Suprapubic skin (tissue), 4 donors: ENCODE results near the gene KCND2. TPM values are rescaled to one million over a fixed set of nuclear protein-coding genes. Genes with fewer than 3 reads are reported as not detected.

Experiments used
- DNase-seq, 2 donors: peaks; one replicate each; pipeline ENCODE4 v3.0.0-alpha.2; 2019; ENCODE audit warnings: low spot score in 2 of 2
- H3K27ac ChIP-seq: fragments of 200-600 bp; sonication (generic); one replicate; pipeline ENCODE4 v1.5.1; 2019
- H3K27me3 ChIP-seq: fragments of 200-600 bp; sonication (generic); one replicate; pipeline ENCODE4 v1.5.1; 2019
- H3K36me3 ChIP-seq: fragments of 200-600 bp; sonication (generic); one replicate; pipeline ENCODE4 v1.5.1; 2019
- H3K4me1 ChIP-seq: fragments of 200-600 bp; sonication (generic); one replicate; pipeline ENCODE4 v1.5.1; 2019
- H3K4me3 ChIP-seq: fragments of 200-600 bp; sonication (generic); one replicate; pipeline ENCODE4 v1.5.1; 2019; ENCODE audit warnings: mild to moderate bottlenecking
- H3K9me3 ChIP-seq: fragments of 200-600 bp; sonication (generic); one replicate; pipeline ENCODE4 v1.5.1; 2019
- EP300 ChIP-seq: sonication (generic); formaldehyde crosslinking; IDR thresholded peaks from one replicate; pipeline ENCODE4 v1.6.1; 2017; ENCODE audit warnings: antibody characterized with exemption
- POLR2A ChIP-seq, 2 donors: fragments of 450-650 bp; IDR thresholded peaks; one replicate each; pipeline ENCODE4 v1.6.1; 2017; ENCODE audit warnings: antibody characterized with exemption in 2 of 2, mild to moderate bottlenecking in 2 of 2, moderate library complexity in 2 of 2
- POLR2AphosphoS5 ChIP-seq, 3 donors: sonication (generic); formaldehyde crosslinking; IDR thresholded peaks; one replicate each; pipeline ENCODE4 v1.6.1; 2017; ENCODE audit warnings: antibody characterized with exemption in 3 of 3
- WGBS: methylation state at CpG from one replicate; pipeline ENCODE4 v1.1.5; 2018; 5-methylcytosine and 5-hydroxymethylcytosine counted together
- total RNA-seq, 4 donors: library from RNA; depleted of rRNA; stranded (reverse); fragments of >200 nt; gene quantifications; one replicate each; pipeline ENCODE4 v1.1.0, GENCODE V29; 2016
- TF ChIP-seq, protein P1 (sequence below), 2 donors: fragments of 200-600 bp in 1 of 2; fragments of 450-650 bp in 1 of 2; sonication (generic) in 1 of 2; IDR thresholded peaks; one replicate each; pipeline ENCODE4 v1.5.1; 2016 to 2019; ENCODE audit warnings: antibody characterized with exemption in 2 of 2, mild to moderate bottlenecking in 1 of 2, moderate library complexity in 1 of 2

Gene KCND2
- total RNA-seq, 4 donors from 2014 or later, result 0.16 TPM; not detected in 3

DNA sequence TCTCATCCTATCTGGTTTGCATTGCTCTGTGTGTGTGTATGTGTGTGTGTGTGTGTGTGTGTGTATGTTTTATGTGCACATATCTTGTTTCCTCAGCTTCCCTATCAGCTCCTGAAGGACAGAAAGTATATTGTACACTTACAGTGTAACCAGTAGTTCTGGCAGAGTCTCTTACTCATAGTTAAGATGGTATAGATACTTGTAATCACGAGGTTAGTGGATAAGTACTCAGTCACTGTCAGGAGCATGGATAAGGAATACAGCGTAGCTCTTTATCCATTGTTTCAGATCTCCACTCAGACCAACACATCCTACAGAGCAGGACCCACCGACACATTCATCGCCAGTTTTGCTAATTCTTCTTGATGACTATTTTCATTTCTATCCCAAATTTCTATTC, 309.9 kb downstream of the KCND2 start:
- no peak for TF ChIP-seq EP300
- TF ChIP-seq POLR2AphosphoS5 (IDR thresholded peaks at IDR 0.05), result no peak
- TF ChIP-seq POLR2A (IDR thresholded peaks at IDR 0.05), result no peak
- TF ChIP-seq, protein P1, sequence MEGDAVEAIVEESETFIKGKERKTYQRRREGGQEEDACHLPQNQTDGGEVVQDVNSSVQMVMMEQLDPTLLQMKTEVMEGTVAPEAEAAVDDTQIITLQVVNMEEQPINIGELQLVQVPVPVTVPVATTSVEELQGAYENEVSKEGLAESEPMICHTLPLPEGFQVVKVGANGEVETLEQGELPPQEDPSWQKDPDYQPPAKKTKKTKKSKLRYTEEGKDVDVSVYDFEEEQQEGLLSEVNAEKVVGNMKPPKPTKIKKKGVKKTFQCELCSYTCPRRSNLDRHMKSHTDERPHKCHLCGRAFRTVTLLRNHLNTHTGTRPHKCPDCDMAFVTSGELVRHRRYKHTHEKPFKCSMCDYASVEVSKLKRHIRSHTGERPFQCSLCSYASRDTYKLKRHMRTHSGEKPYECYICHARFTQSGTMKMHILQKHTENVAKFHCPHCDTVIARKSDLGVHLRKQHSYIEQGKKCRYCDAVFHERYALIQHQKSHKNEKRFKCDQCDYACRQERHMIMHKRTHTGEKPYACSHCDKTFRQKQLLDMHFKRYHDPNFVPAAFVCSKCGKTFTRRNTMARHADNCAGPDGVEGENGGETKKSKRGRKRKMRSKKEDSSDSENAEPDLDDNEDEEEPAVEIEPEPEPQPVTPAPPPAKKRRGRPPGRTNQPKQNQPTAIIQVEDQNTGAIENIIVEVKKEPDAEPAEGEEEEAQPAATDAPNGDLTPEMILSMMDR (IDR thresholded peaks at IDR 0.05), result no peak
- DNase-seq, result no peak

DNA sequence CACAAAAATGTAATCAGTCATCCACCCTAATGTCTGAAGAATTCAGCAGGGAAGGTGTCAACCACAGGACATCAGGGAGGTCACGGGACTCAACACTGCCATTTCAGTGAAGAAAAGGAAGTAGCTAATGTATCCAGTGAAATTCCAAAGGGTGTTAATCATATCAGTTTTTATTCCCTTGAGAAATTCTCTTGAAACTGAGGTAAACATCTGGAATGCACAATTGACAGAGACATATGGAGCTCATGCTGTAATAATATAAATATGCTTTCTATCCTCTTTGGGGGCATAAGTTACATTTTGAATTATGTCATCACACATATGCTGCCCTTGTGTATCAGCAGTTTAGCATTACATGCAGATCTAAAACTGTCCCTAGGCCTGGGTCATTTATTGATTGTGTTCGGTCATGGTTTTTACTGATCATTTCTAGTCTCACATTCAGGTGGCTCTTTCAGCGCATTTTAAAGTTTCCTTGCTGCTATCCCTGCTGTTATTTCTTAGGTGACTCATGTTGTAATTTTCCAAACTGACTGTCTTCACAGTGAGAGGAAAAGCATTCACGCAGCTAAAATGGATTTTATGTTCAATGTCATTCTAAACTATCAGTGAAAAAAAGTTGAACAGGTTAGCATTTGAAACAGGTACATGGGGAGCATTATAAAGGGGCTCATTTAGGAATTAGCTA, 311.1 kb downstream of the KCND2 start:
- no peak for TF ChIP-seq POLR2AphosphoS5 (IDR thresholded peaks at IDR 0.05)
- no peak for TF ChIP-seq POLR2A (IDR thresholded peaks at IDR 0.05)
- TF ChIP-seq, protein P1 (IDR thresholded peaks at IDR 0.05), result no peak
- TF ChIP-seq EP300, result no peak
- Histone ChIP-seq H3K4me1 (no peaks in the 10 kb centered on the region), H3K36me3 (no peaks in the 10 kb centered on the region), H3K27me3 (no peaks in the 10 kb centered on the region), H3K9me3 (no peaks in the 10 kb centered on the region), H3K4me3 (no peak overlapping the region), H3K27ac (no peak overlapping the region)
- 62% methylated on average over 4 of the region's 4 CpGs for WGBS
- no peak for DNase-seq

More for the DNA sequence above, 309.9 kb downstream of the KCND2 start:
- Histone ChIP-seq H3K9me3 (no peaks in the 10 kb centered on the region), H3K27ac (no peak overlapping the region), H3K36me3 (no peaks in the 10 kb centered on the region), H3K27me3 (no peaks in the 10 kb centered on the region), H3K4me3 (no peak overlapping the region), H3K4me1 (no peaks in the 10 kb centered on the region)
- 93% methylated on average over 4 of the region's 4 CpGs for WGBS

DNA sequence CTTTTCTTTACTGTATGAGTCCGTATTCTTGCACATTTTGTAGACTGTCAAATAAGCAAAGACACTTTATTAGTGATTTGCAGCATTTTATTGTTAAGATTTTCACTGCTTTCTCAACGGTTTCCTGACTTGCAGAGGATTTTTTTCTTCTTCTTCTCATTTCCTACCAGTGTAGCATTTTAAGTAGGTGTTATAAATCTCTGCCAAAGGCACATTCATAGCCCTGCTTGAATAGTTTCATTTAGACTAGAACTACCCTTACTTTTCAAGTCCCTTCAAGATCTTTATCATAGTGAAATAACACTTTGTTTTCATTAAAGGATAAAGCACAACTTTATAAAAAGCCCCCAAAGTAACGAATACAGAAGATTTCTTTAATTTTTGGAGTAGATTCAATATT, 313.6 kb downstream of the KCND2 start:
- H3K4me3 ChIP-seq, result no peak overlapping the region
- H3K27ac ChIP-seq, result no peak overlapping the region
- no peak for DNase-seq
- H3K27me3 ChIP-seq, result no peaks in the 10 kb centered on the region
- TF ChIP-seq EP300 (no peak), POLR2A (IDR thresholded peaks at IDR 0.05) (no peak), POLR2AphosphoS5 (IDR thresholded peaks at IDR 0.05) (no peak)
- TF ChIP-seq, protein P1 (IDR thresholded peaks at IDR 0.05), result no peak
- no peaks in the 10 kb centered on the region for H3K4me1 ChIP-seq
- WGBS, result 33% methylated on average over 3 of the region's 3 CpGs
- H3K36me3 ChIP-seq, result no peaks in the 10 kb centered on the region
- H3K9me3 ChIP-seq, result no peaks in the 10 kb centered on the region

DNA sequence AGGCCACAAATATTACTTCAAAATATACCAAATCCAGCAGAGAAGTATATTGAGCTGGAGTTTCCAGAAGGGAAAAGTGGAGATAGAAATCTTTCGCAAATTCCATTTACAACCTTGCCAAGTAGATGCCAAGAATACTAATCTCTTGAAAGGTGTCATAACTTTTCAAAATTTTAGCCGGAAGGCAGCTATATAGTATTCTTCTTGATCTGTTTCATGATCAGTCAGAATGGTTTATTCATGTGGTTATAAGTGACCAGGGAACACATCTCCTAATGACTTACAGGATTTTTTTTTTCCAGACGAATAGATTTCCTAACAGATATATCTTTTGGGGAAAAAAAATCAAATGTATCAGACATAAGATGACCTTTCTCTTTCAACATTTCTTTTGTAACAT, 314.3 kb downstream of the KCND2 start:
- H3K4me1 ChIP-seq, result no peaks in the 10 kb centered on the region
- DNase-seq, result no peak
- TF ChIP-seq POLR2AphosphoS5 (IDR thresholded peaks at IDR 0.05) (no peak), POLR2A (IDR thresholded peaks at IDR 0.05) (no peak), EP300 (no peak)
- TF ChIP-seq, protein P1 (IDR thresholded peaks at IDR 0.05), result no peak

DNA sequence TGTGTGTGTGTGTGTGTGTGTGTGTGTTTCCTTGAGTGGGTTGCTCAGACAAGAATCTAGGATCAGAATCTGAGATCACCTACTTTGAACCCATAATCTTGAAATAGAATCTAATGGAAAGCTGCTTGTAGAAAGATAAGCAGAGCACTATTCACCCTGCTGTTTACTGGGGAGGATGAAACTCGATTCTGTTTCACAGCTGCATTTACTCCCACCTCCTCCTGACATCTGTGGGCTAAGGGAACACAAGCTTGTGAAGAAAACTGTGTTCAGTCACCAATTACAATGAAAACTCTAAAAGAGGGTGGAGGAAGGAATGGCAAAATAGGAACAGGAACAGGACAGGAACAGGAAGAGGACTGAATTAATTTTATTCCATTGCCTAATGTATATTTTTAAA, 315.4 kb downstream of the KCND2 start:
- Histone ChIP-seq H3K4me3 (no peak overlapping the region), H3K4me1 (no peaks in the 10 kb centered on the region), H3K27ac (no peak overlapping the region), H3K9me3 (no peaks in the 10 kb centered on the region), H3K27me3 (no peaks in the 10 kb centered on the region), H3K36me3 (no peaks in the 10 kb centered on the region)
- peak in 1 of 3 donors; percentile 9 for TF ChIP-seq POLR2AphosphoS5 (IDR thresholded peaks at IDR 0.05)
- TF ChIP-seq, protein P1 (IDR thresholded peaks at IDR 0.05), result no peak
- 23% methylated on average over 1 of the region's 1 CpG for WGBS
- DNase-seq, result no peak

More for the DNA sequence above, 314.3 kb downstream of the KCND2 start:
- H3K9me3 ChIP-seq, result no peaks in the 10 kb centered on the region
- WGBS, result 44% methylated on average over 3 of the region's 3 CpGs
- H3K4me3 ChIP-seq, result no peak overlapping the region
- H3K36me3 ChIP-seq, result no peaks in the 10 kb centered on the region
- H3K27me3 ChIP-seq, result no peaks in the 10 kb centered on the region
- H3K27ac ChIP-seq, result no peak overlapping the region
